SU-DHL-6 (cell line): ENCODE measurements around the gene PTPRG.

Experiments
- H2AFZ ChIP-seq: fragments of 200-600 bp; sonication (generic); 2 replicates; pipeline ENCODE4 v1.6.1; 2014; ENCODE audit warnings: low read depth, mild to moderate bottlenecking, moderate library complexity, mixed read lengths, antibody characterized with exemption, low read length; ENCODE audit not compliant: severe bottlenecking
- H3F3A ChIP-seq: fragments of 200-600 bp; shearing (Covaris generic); 2 replicates; pipeline ENCODE4 v1.6.0; 2016; ENCODE audit warnings: antibody characterized with exemption, mild to moderate bottlenecking; ENCODE audit not compliant: insufficient read depth
- H3K27ac ChIP-seq: fragments of 200-600 bp; sonication (generic); 2 replicates; pipeline ENCODE4 v1.5.1; 2016; ENCODE audit warnings: low read depth, mild to moderate bottlenecking, low read length, moderate library complexity, mixed read lengths
- H3K27me3 ChIP-seq: fragments of 200-600 bp; sonication (generic), shearing (Covaris generic); 2 replicates; pipeline ENCODE4 v1.6.0; 2014; ENCODE audit warnings: mild to moderate bottlenecking, low read length
- H3K36me3 ChIP-seq: fragments of 200-600 bp; sonication (generic); 2 replicates; pipeline ENCODE4 v1.6.1; 2014; ENCODE audit warnings: mild to moderate bottlenecking, low read length, mixed read lengths
- H3K4me2 ChIP-seq: fragments of 300-600, 200-600 bp; shearing (Covaris generic), sonication (generic); 2 replicates; pipeline ENCODE4 v1.6.0; 2014; ENCODE audit warnings: low read length, low read depth, mild to moderate bottlenecking; ENCODE audit not compliant: poor library complexity, severe bottlenecking
- H3K4me3 ChIP-seq: fragments of 200-600 bp; sonication (generic); 2 replicates; pipeline ENCODE4 v1.5.1; 2014; ENCODE audit warnings: antibody characterized with exemption, low read length, mild to moderate bottlenecking, mixed read lengths; ENCODE audit not compliant: insufficient read depth, poor library complexity, severe bottlenecking
- H3K79me2 ChIP-seq: fragments of 200-600 bp; sonication (generic); 2 replicates; pipeline ENCODE4 v1.6.1; 2014; ENCODE audit warnings: mild to moderate bottlenecking, low read length, moderate library complexity; ENCODE audit not compliant: insufficient read depth
- H3K9ac ChIP-seq: fragments of 200-600 bp; sonication (generic); 2 replicates; pipeline ENCODE4 v1.7.0; 2014; ENCODE audit warnings: mild to moderate bottlenecking, low read length
- H3K9me2 ChIP-seq: fragments of 200-600 bp; sonication (generic); replicated peaks from 2 replicates; pipeline ENCODE4 v1.6.1; 2014; ENCODE audit warnings: low read length; ENCODE audit not compliant: insufficient read depth
- H3K9me3 ChIP-seq: fragments of 200-600 bp; sonication (generic); 2 replicates; pipeline ENCODE4 v1.6.1; 2014; ENCODE audit warnings: low read length, mixed read lengths; ENCODE audit not compliant: insufficient read depth
- H4K20me1 ChIP-seq: fragments of 200-600 bp; sonication (generic); 2 replicates; pipeline ENCODE4 v1.6.1; 2014; ENCODE audit warnings: low read depth, mild to moderate bottlenecking, antibody characterized with exemption, low read length, moderate library complexity, mixed read lengths
- EZH2phosphoT487 ChIP-seq: fragments of 200-600 bp; sonication (generic), shearing (Covaris generic); conservative IDR thresholded peaks from 2 replicates; pipeline ENCODE4 v1.6.1; 2018; ENCODE audit warnings: mild to moderate bottlenecking, antibody characterized with exemption, low read length, moderate library complexity, mixed read lengths
- TF ChIP-seq, protein P1 (sequence below): fragments of 200-600 bp; sonication (generic); IDR thresholded peaks from one replicate; pipeline ENCODE4 v1.5.1; 2017; ENCODE audit warnings: antibody characterized with exemption, mild to moderate bottlenecking, low read length, moderate library complexity; ENCODE audit not compliant: insufficient read depth, poor library complexity, severe bottlenecking

PTPRG gene

DNA sequence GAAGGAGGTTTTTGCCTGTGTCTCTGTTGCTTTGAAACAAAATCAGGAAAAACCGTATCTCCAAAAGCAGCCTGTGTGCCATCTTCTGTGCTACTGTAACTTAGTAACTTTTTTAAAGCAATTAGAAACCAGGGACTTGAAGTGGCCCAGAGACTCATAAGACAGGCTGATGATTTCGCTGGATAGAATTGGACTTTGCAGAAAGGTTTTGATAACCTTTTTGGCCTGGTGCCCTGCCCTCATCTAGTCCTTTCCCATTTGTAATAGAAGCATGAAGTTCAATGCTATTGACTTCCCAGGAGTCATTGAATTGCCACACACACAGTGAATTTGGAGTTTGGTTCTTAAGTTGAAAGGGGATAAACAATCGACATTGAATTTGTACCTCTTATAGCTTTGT is 157.2 kb downstream of the PTPRG start:
- Histone ChIP-seq H3K36me3 (no peaks in the 10 kb centered on the region), H3K4me2 (no peak overlapping the region), H3K27me3 (no peaks in the 10 kb centered on the region), H3K9me2 (no peaks in the 10 kb centered on the region), H3K9me3 (no peaks in the 10 kb centered on the region), H3K27ac (no peak overlapping the region), H3F3A (no peaks in the 10 kb centered on the region), H3K4me3 (no peak overlapping the region), H2AFZ (no peak overlapping the region), H3K9ac (no peak overlapping the region), H3K79me2 (no peaks in the 10 kb centered on the region), H4K20me1 (no peaks in the 10 kb centered on the region)
- TF ChIP-seq, protein P1, sequence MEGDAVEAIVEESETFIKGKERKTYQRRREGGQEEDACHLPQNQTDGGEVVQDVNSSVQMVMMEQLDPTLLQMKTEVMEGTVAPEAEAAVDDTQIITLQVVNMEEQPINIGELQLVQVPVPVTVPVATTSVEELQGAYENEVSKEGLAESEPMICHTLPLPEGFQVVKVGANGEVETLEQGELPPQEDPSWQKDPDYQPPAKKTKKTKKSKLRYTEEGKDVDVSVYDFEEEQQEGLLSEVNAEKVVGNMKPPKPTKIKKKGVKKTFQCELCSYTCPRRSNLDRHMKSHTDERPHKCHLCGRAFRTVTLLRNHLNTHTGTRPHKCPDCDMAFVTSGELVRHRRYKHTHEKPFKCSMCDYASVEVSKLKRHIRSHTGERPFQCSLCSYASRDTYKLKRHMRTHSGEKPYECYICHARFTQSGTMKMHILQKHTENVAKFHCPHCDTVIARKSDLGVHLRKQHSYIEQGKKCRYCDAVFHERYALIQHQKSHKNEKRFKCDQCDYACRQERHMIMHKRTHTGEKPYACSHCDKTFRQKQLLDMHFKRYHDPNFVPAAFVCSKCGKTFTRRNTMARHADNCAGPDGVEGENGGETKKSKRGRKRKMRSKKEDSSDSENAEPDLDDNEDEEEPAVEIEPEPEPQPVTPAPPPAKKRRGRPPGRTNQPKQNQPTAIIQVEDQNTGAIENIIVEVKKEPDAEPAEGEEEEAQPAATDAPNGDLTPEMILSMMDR = no peak
- TF ChIP-seq EZH2phosphoT487 = no peak

DNA sequence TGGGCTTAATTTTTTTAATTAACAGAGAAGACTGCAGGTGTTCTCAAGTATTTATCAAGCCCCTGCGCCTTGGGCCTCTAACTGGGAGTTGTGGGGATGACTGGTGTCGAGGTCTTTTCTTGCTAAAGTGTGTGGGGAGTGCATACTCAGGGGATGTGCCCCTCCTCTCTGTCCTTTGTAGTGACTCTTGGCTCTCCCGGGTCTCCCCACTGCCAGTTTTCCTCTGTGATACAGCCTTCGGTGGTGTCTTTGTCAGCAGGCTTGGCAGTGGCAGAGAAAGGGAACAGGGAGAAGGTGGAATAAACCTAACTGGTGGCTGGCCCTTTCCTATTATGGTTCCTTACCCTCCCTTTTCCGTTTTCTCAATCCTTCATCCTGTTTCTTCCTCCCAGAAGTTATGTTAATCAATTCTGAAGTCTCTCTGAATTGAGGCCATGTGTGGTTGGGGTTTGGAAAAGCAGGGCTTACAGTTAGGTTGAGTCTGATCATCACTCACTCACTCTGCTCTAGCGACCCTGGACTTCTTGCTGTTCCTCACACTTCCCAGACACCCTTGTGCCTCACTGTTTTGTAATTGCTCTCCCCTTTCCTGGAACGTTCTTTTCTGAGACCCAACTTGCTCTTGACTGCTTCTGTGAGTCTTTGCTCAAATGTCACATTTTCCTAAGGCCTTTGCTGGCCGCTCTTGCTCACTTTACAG is 158.1 kb downstream of the PTPRG start:
- TF ChIP-seq EZH2phosphoT487 = no peak
- TF ChIP-seq, protein P1 = no peak
- Histone ChIP-seq H2AFZ (no peak overlapping the region), H3K9me2 (no peaks in the 10 kb centered on the region), H3K79me2 (no peaks in the 10 kb centered on the region), H3K9ac (no peak overlapping the region), H3K27ac (no peak overlapping the region), H4K20me1 (no peaks in the 10 kb centered on the region), H3F3A (no peaks in the 10 kb centered on the region), H3K36me3 (no peaks in the 10 kb centered on the region), H3K4me2 (no peak overlapping the region), H3K9me3 (no peaks in the 10 kb centered on the region), H3K4me3 (no peak overlapping the region), H3K27me3 (no peaks in the 10 kb centered on the region)

DNA sequence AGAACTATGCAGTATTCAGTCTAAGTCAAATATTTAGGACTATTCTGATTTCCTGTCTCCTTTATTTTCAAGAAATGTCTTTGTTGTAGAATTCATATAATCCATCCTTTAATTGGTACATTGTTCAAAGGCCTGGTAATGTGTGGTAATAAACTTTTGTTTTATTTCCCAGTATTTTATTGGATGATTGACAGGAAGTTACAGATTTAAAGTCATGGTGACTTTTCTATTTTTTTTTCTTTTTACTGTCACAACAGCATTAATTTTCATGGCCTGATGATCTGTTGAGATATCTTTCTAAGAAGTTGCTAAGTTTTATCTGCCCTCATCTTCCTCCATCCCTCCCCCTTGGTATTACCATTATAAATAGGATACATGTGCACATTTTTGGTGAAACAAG is 161.7 kb downstream of the PTPRG start:
- TF ChIP-seq EZH2phosphoT487 = no peak
- TF ChIP-seq, protein P1 = no peak
- no peaks in the 10 kb centered on the region for H3K79me2 ChIP-seq
- H3K9me2 ChIP-seq = no peaks in the 10 kb centered on the region
- H3K9me3 ChIP-seq = no peaks in the 10 kb centered on the region
- no peak overlapping the region for H3K4me3 ChIP-seq
- H3K9ac ChIP-seq = no peak overlapping the region
- H3K36me3 ChIP-seq = no peaks in the 10 kb centered on the region
- H3K27me3 ChIP-seq = no peaks in the 10 kb centered on the region
- no peaks in the 10 kb centered on the region for H3F3A ChIP-seq
- H3K4me2 ChIP-seq = no peak overlapping the region
- H2AFZ ChIP-seq = no peak overlapping the region
- H4K20me1 ChIP-seq = no peaks in the 10 kb centered on the region
- H3K27ac ChIP-seq = no peak overlapping the region
